K562 (cell line): ENCODE data around the gene IKBKE. TPM values are rescaled to one million over a fixed set of nuclear protein-coding genes. Genes with fewer than 3 reads are reported as not detected.

Source experiments
- ATAC-seq: fragments of 200-7000 bp; cut with Tn5 transposase; 3 replicates; pipeline ENCODE4 v1.9.1; 2020; ENCODE audit warnings: moderate library complexity
- BruUV-seq: library from RNA; stranded (reverse); fragments of 400-500 nt; replicated peaks from 2 replicates; lab custom pipeline; 2021; lab: Mats Ljungman, UMichigan
- CTCF ChIA-PET: fragments of 300-600 bp; formaldehyde crosslinking; extraction: SDS; loops from one replicate; lab custom pipeline; 2021; ENCODE audit warnings: low intra/inter-chr PET ratio; lab: Yijun Ruan, JAX
- POLR2A ChIA-PET: fragments of 300-600, 350-650 bp; sonication (Branson Sonifier 250); formaldehyde crosslinking; extraction: SDS; loops from one replicate; lab custom pipeline; 2021; ENCODE audit warnings: antibody characterized with exemption, inconsistent platforms; lab: Yijun Ruan, JAX
- DNase-seq, 4 experiments: peaks; one replicate each; pipeline versions ENCODE4 v3.0.0 to v3.0.0-alpha.2; 2011 to 2018; ENCODE audit warnings: low spot score in 3 of 4, mixed read lengths in 3 of 4; ENCODE audit errors: extremely low read depth in 1 of 4
- FAIRE-seq: peaks from 2 replicates; lab custom pipeline; 2011; peaks lifted over from hg19 to GRCh38; lab: Jason Lieb, UNC
- H2AFZ ChIP-seq: 2 replicates; pipeline ENCODE4 v1.6.0; 2011; ENCODE audit warnings: low read depth, low read length, control low read depth, inconsistent platforms
- H3K27ac ChIP-seq: fragments of 200-600 bp; 3 replicates; pipeline ENCODE4 v1.8.0; 2011; ENCODE audit warnings: low read depth, mild to moderate bottlenecking, control low read depth, inconsistent platforms, low read length, moderate library complexity, mixed read lengths; ENCODE audit errors: extremely low read depth
- H3K27me3 ChIP-seq, 2 experiments: fragments of 300-600 bp in 1 of 2; 2 replicates in 1 of 2; 3 replicates in 1 of 2; pipeline versions ENCODE4 v1.6.0 to v1.8.0; 2011; ENCODE audit warnings: inconsistent platforms in 2 of 2, low read length in 2 of 2, mild to moderate bottlenecking in 1 of 2, mixed read lengths in 1 of 2, moderate library complexity in 1 of 2; ENCODE audit not compliant: control insufficient read depth in 2 of 2, insufficient read depth in 2 of 2
- H3K36me3 ChIP-seq: fragments of 300-600 bp; 3 replicates; pipeline ENCODE4 v1.8.0; 2011; ENCODE audit warnings: mild to moderate bottlenecking, low read length, inconsistent platforms; ENCODE audit not compliant: control insufficient read depth, insufficient read depth
- H3K4me1 ChIP-seq, 2 experiments: fragments of 200-600 bp in 1 of 2; replicated peaks in 1 of 2; 2 replicates in 1 of 2; 3 replicates in 1 of 2; pipeline versions ENCODE4 v1.5.1 to v1.8.0; 2011; ENCODE audit warnings: inconsistent platforms in 2 of 2, low read length in 2 of 2, mild to moderate bottlenecking in 1 of 2, mixed read lengths in 1 of 2, moderate library complexity in 1 of 2; ENCODE audit not compliant: control insufficient read depth in 2 of 2, insufficient read depth in 2 of 2
- H3K4me2 ChIP-seq: 2 replicates; pipeline ENCODE4 v1.6.1; 2011; ENCODE audit warnings: low read length, control low read depth, inconsistent platforms, mixed read lengths; ENCODE audit not compliant: insufficient read depth
- H3K4me3 ChIP-seq: fragments of 200-600 bp; sonication (generic), shearing (Covaris generic); 2 replicates; pipeline ENCODE4 v1.5.1; 2016; ENCODE audit warnings: control low read depth, inconsistent platforms
- H3K79me2 ChIP-seq: fragments of 200-600 bp; 3 replicates; pipeline ENCODE4 v1.8.0; 2011; ENCODE audit warnings: low read length, inconsistent platforms; ENCODE audit not compliant: control insufficient read depth, insufficient read depth
- H3K9ac ChIP-seq, 2 experiments: 2 replicates each; pipeline versions ENCODE4 v1.6.0 to v1.6.1; 2011; ENCODE audit warnings: low read depth in 2 of 2, low read length in 2 of 2, control low read depth in 1 of 2, inconsistent platforms in 1 of 2, mild to moderate bottlenecking in 1 of 2, mixed read lengths in 1 of 2; ENCODE audit not compliant: insufficient read depth in 1 of 2
- H3K9me1 ChIP-seq: one replicate; pipeline ENCODE4 v1.6.0; 2011; ENCODE audit warnings: inconsistent platforms, mild to moderate bottlenecking, low read length, moderate library complexity; ENCODE audit not compliant: control insufficient read depth, insufficient read depth
- H3K9me3 ChIP-seq: replicated peaks from 2 replicates; pipeline ENCODE4 v1.5.1; 2011; ENCODE audit warnings: low read depth, low read length, inconsistent platforms; ENCODE audit not compliant: control insufficient read depth, insufficient read depth
- H4K20me1 ChIP-seq: replicated peaks from 2 replicates; pipeline ENCODE4 v1.6.1; 2011; ENCODE audit warnings: low read length, inconsistent platforms, mixed read lengths; ENCODE audit not compliant: control insufficient read depth, insufficient read depth
- CBX2 ChIP-seq: fragments of 200-600 bp; sonication (generic); IDR thresholded peaks from one replicate; pipeline ENCODE4 v1.6.1; 2012; ENCODE audit warnings: mild to moderate bottlenecking, low read length, inconsistent platforms; ENCODE audit not compliant: insufficient read depth, poor library complexity, severe bottlenecking
- DPF2 ChIP-seq: fragments of 450-650 bp; IDR thresholded peaks from 2 replicates; pipeline ENCODE4 v1.6.1; 2016
- FOXK2 ChIP-seq, 2 experiments: fragments of 450-650 bp; IDR thresholded peaks in 1 of 2; conservative IDR thresholded peaks in 1 of 2; 2 replicates each; pipeline ENCODE4 v1.6.1; 2016; ENCODE audit warnings: low read depth in 2 of 2, mild to moderate bottlenecking in 1 of 2
- GABPB1 ChIP-seq: sonication (generic); formaldehyde crosslinking; IDR thresholded peaks from 2 replicates; pipeline ENCODE4 v1.8.0; 2022; ENCODE audit warnings: mild to moderate bottlenecking, missing genetic modification reagents
- NR1H2 ChIP-seq: sonication (generic); formaldehyde crosslinking; IDR thresholded peaks from 2 replicates; pipeline ENCODE4 v1.4.0; 2020; ENCODE audit warnings: mild to moderate bottlenecking, missing genetic modification reagents
- RBBP5 ChIP-seq: fragments of 200-600 bp; sonication (generic); IDR thresholded peaks from 2 replicates; pipeline ENCODE4 v1.6.1; 2012; ENCODE audit warnings: borderline replicate concordance, mild to moderate bottlenecking, low read length, control low read depth, inconsistent platforms; ENCODE audit not compliant: insufficient read depth, poor library complexity, severe bottlenecking
- SMAD2 ChIP-seq: fragments of 150-350 bp; IDR thresholded peaks from 2 replicates; pipeline ENCODE4 v1.6.1; 2014; ENCODE audit warnings: low read depth, mild to moderate bottlenecking, low read length
- SNIP1 ChIP-seq: fragments of 450-650 bp; IDR thresholded peaks from 2 replicates; pipeline ENCODE4 v1.7.1; 2017; ENCODE audit warnings: low read depth, mild to moderate bottlenecking
- STAT5A ChIP-seq: IDR thresholded peaks from 2 replicates; pipeline ENCODE4 v1.6.1; 2012; ENCODE audit warnings: low read length, inconsistent platforms, borderline replicate concordance
- TCF7L2 ChIP-seq: fragments of 150-350 bp; IDR thresholded peaks from 2 replicates; pipeline ENCODE4 v1.6.1; 2016; ENCODE audit warnings: low read depth, mild to moderate bottlenecking, low read length, moderate library complexity
- TRIM28 ChIP-seq: fragments of 450-650 bp; IDR thresholded peaks from 2 replicates; pipeline ENCODE4 v1.6.1; 2017
- XRCC4 ChIP-seq: IDR thresholded peaks from one replicate; pipeline ENCODE4 v1.6.1; 2011; ENCODE audit not compliant: insufficient read depth, insufficient read length; ENCODE audit errors: extremely low read depth
- ZFP30 ChIP-seq: fragments of 250-450 bp; sonication (Bioruptor Pico); IDR thresholded peaks from 2 replicates; pipeline ENCODE4 v1.8.0; 2022; ENCODE audit warnings: moderate library complexity, mild to moderate bottlenecking, inconsistent platforms, borderline replicate concordance
- ZNF224 ChIP-seq: sonication (generic); formaldehyde crosslinking; IDR thresholded peaks from 2 replicates; pipeline ENCODE4 v1.8.0; 2022; ENCODE audit warnings: mild to moderate bottlenecking, missing genetic modification reagents
- ZNF274 ChIP-seq: IDR thresholded peaks from 2 replicates; pipeline ENCODE4 v1.6.1; 2011; ENCODE audit warnings: low read depth, mild to moderate bottlenecking, low read length, moderate library complexity, borderline replicate concordance
- ZNF507 ChIP-seq: conservative IDR thresholded peaks from 2 replicates; pipeline ENCODE4 v1.6.1; 2017; ENCODE audit warnings: missing genetic modification characterization, missing compliant biosample characterization
- ZNF707 ChIP-seq: fragments of 250-450 bp; sonication (Bioruptor Pico); conservative IDR thresholded peaks from 2 replicates; pipeline ENCODE4 v1.8.0; 2022; ENCODE audit warnings: inconsistent platforms, mild to moderate bottlenecking, moderate library complexity
- WGBS: fragments of 100-300 bp; shearing (Covaris generic); methylation state at CpG from one replicate; pipeline ENCODE4 v1.1.6; 2016; ENCODE audit warnings: low coverage, mixed read lengths; ENCODE audit not compliant: insufficient coverage; ENCODE audit errors: missing lambda C conversion rate; 5-methylcytosine and 5-hydroxymethylcytosine counted together
- in situ Hi-C: fragments of 300-500 bp; cut with MboI; formaldehyde crosslinking; loops from 4 replicates; pipeline ENCODE4 v1.15.0; 2018; ENCODE audit warnings: inconsistent platforms, mixed read lengths
- intact Hi-C: fragments of 100-400 bp; cut with micrococcal nuclease; formaldehyde crosslinking; loops from 2 replicates; pipeline ENCODE4 v1.14.2; 2022
- polyA plus RNA-seq, 8 experiments: library from polyadenylated mRNA; depleted of rRNA in 4 of 8; stranded (reverse) in 5 of 8; unstranded in 3 of 8; fragments of >200 nt; fragmentation: Nextera tagmentation in 2 of 8; fragmentation: Illumina TruSeq in 1 of 8; extraction: Ambion mirVana in 2 of 8; extraction: Trizol in 1 of 8; gene quantifications; 2 replicates each; pipeline versions ENCODE4 v1.2.1 to v1.2.3, GENCODE V29; 2011 to 2014; ENCODE audit warnings: inconsistent platforms in 1 of 8, missing spikeins in 1 of 8
- total RNA-seq, 7 experiments: library from RNA; depleted of rRNA in 6 of 7; stranded (reverse); fragments of >200 nt in 6 of 7; fragmentation: Illumina TruSeq in 2 of 7; extraction: Trizol in 2 of 7; gene quantifications; 2 replicates each; pipeline versions ENCODE4 v1.2.1 to v1.2.3, GENCODE V29; 2011 to 2021; ENCODE audit warnings: low replicate concordance in 1 of 7

The IKBKE gene
- total and polyA plus RNA-seq, 9 of the 15 experiments (the other 6 are each of a cell fraction or from before 2014, with no cell fraction given) = 2.3 to 9.0 (median 4.8) TPM

GRCh38 chr1:206512058-206512850 lies 42.0 kb downstream of the IKBKE start:
- ATAC-seq = no peak
- DNase-seq = no peak
- H4K20me1 ChIP-seq = peaks cover 4% of the 10 kb centered on the region; the same call in 1 of the 2 replicates
- FAIRE-seq = no peak
- no peaks in the 10 kb centered on the region for H3K79me2 ChIP-seq
- no peaks in the 10 kb centered on the region for H3K9me3 ChIP-seq
- POLR2A ChIA-PET = interaction anchor here (0.7 to 1.2 kb wide), 6 partner anchors 9 to 122 kb away, joined by 3 to 4 read pairs (median 4); no protein-coding TSS in a partner anchor
- intact Hi-C loops (no loop called here), in situ Hi-C loops (no loop called here)
- peaks cover 19 to 53% of the 10 kb centered on the region in 2 experiments for H3K27me3 ChIP-seq
- H2AFZ ChIP-seq = no peak overlapping the region
- WGBS = 20% methylated on average over 14 of the region's 14 CpGs
- no peak overlapping the region for H3K4me2 ChIP-seq
- no peak overlapping the region for H3K27ac ChIP-seq
- BruUV-seq = no TSS peak
- H3K4me3 ChIP-seq = no peak overlapping the region
- CTCF ChIA-PET = no interaction called here
- H3K9ac ChIP-seq = no peak overlapping the region; a peak in 1 of 4 replicates
- H3K4me1 ChIP-seq = peaks cover 12 to 15% of the 10 kb centered on the region in 2 experiments; a peak in 4 of 5 replicates
- H3K9me1 ChIP-seq = no peaks in the 10 kb centered on the region
- no peak for TF ChIP-seq SNIP1
- 0 out of 2 replicates have a peak, but pooled peaks have one; percentile 24 for TF ChIP-seq ZNF224 (CRISPR knock-in tag)
- TF ChIP-seq DPF2 = no peak
- peak; percentile 11; the same call in 1 of the 2 replicates for TF ChIP-seq GABPB1 (CRISPR knock-in tag)
- no peaks in the 10 kb centered on the region for H3K36me3 ChIP-seq

GRCh38 chr1:206512851-206513180 lies 42.5 kb downstream of the IKBKE start:
- Histone ChIP-seq H3K79me2 (no peaks in the 10 kb centered on the region), H3K36me3 (no peaks in the 10 kb centered on the region), H3K4me3 (no peak overlapping the region), H4K20me1 (peaks cover 4% of the 10 kb centered on the region; the same call in 1 of the 2 replicates), H3K27ac (no peak overlapping the region), H3K4me1 (peaks cover 10 to 11% of the 10 kb centered on the region in 2 experiments; a peak in 4 of 5 replicates), H3K27me3 (peaks cover 18 to 50% of the 10 kb centered on the region in 2 experiments), H2AFZ (no peak overlapping the region), H3K9ac (no peak overlapping the region), H3K9me3 (no peaks in the 10 kb centered on the region), H3K4me2 (no peak overlapping the region), H3K9me1 (no peaks in the 10 kb centered on the region)
- intact Hi-C loops = no loop called here
- ATAC-seq (no peak), FAIRE-seq (no peak), DNase-seq (no peak)
- WGBS = 45% methylated on average over 4 of the region's 4 CpGs
- ChIA-PET CTCF (no interaction called here), POLR2A (interaction anchor here (0.7 to 1.2 kb wide), 4 partner anchors 9 to 43 kb away, joined by 3 to 4 read pairs (median 4); no protein-coding TSS in a partner anchor)
- no TSS peak for BruUV-seq
- in situ Hi-C loops = no loop called here
- TF ChIP-seq TRIM28 = no peak
- TF ChIP-seq XRCC4 = no peak
- no peak for TF ChIP-seq ZNF707 (CRISPR knock-in tag)
- TF ChIP-seq ZFP30 (CRISPR knock-in tag) = no peak
- no peak for TF ChIP-seq RBBP5
- no peak for TF ChIP-seq STAT5A
- TF ChIP-seq NR1H2 (CRISPR knock-in tag) = no peak
- no peak for TF ChIP-seq ZNF274
- TF ChIP-seq TCF7L2 = no peak
- TF ChIP-seq SMAD2 = no peak
- no peak for TF ChIP-seq CBX2
- TF ChIP-seq ZNF507 (tag) = no peak
- no peak for TF ChIP-seq FOXK2 (conservative IDR thresholded peaks at IDR 0.05 in 1 of 2, IDR thresholded peaks at IDR 0.05 in 1 of 2; ENCODE audit: low read depth in 2 of 2)
